K562 (cell line): ENCODE measurements around the gene PLAAT4. TPM values are rescaled to one million over a fixed set of nuclear protein-coding genes. Genes with fewer than 3 reads are reported as not detected.
"Not testable (repeated sequence)": the region's sequence is repeated elsewhere in the genome, so short reads cannot be mapped to it uniquely, and the experiment has no call there.

ENCODE experiments used
- ATAC-seq: fragments of 200-7000 bp; cut with Tn5 transposase; 3 replicates; pipeline ENCODE4 v1.9.1; 2020; ENCODE audit warnings: moderate library complexity
- BruUV-seq: library from RNA; stranded (reverse); fragments of 400-500 nt; replicated peaks from 2 replicates; lab custom pipeline; 2021; lab: Mats Ljungman, UMichigan
- CTCF ChIA-PET: fragments of 300-600 bp; formaldehyde crosslinking; extraction: SDS; loops from one replicate; lab custom pipeline; 2021; ENCODE audit warnings: low intra/inter-chr PET ratio; lab: Yijun Ruan, JAX
- POLR2A ChIA-PET: fragments of 300-600, 350-650 bp; sonication (Branson Sonifier 250); formaldehyde crosslinking; extraction: SDS; loops from one replicate; lab custom pipeline; 2021; ENCODE audit warnings: antibody characterized with exemption, inconsistent platforms; lab: Yijun Ruan, JAX
- DNase-seq, 4 experiments: peaks; one replicate each; pipeline versions ENCODE4 v3.0.0 to v3.0.0-alpha.2; 2011 to 2018; ENCODE audit warnings: low spot score in 3 of 4, mixed read lengths in 3 of 4; ENCODE audit errors: extremely low read depth in 1 of 4
- FAIRE-seq: peaks from 2 replicates; lab custom pipeline; 2011; peaks lifted over from hg19 to GRCh38; lab: Jason Lieb, UNC
- H2AFZ ChIP-seq: 2 replicates; pipeline ENCODE4 v1.6.0; 2011; ENCODE audit warnings: low read depth, low read length, control low read depth, inconsistent platforms
- H3K27ac ChIP-seq: fragments of 200-600 bp; 3 replicates; pipeline ENCODE4 v1.8.0; 2011; ENCODE audit warnings: low read depth, mild to moderate bottlenecking, control low read depth, inconsistent platforms, low read length, moderate library complexity, mixed read lengths; ENCODE audit errors: extremely low read depth
- H3K27me3 ChIP-seq, 2 experiments: fragments of 300-600 bp in 1 of 2; 2 replicates in 1 of 2; 3 replicates in 1 of 2; pipeline versions ENCODE4 v1.6.0 to v1.8.0; 2011; ENCODE audit warnings: inconsistent platforms in 2 of 2, low read length in 2 of 2, mild to moderate bottlenecking in 1 of 2, mixed read lengths in 1 of 2, moderate library complexity in 1 of 2; ENCODE audit not compliant: control insufficient read depth in 2 of 2, insufficient read depth in 2 of 2
- H3K36me3 ChIP-seq: fragments of 300-600 bp; 3 replicates; pipeline ENCODE4 v1.8.0; 2011; ENCODE audit warnings: mild to moderate bottlenecking, low read length, inconsistent platforms; ENCODE audit not compliant: control insufficient read depth, insufficient read depth
- H3K4me1 ChIP-seq, 2 experiments: fragments of 200-600 bp in 1 of 2; replicated peaks in 1 of 2; 2 replicates in 1 of 2; 3 replicates in 1 of 2; pipeline versions ENCODE4 v1.5.1 to v1.8.0; 2011; ENCODE audit warnings: inconsistent platforms in 2 of 2, low read length in 2 of 2, mild to moderate bottlenecking in 1 of 2, mixed read lengths in 1 of 2, moderate library complexity in 1 of 2; ENCODE audit not compliant: control insufficient read depth in 2 of 2, insufficient read depth in 2 of 2
- H3K4me2 ChIP-seq: 2 replicates; pipeline ENCODE4 v1.6.1; 2011; ENCODE audit warnings: low read length, control low read depth, inconsistent platforms, mixed read lengths; ENCODE audit not compliant: insufficient read depth
- H3K4me3 ChIP-seq: fragments of 200-600 bp; sonication (generic), shearing (Covaris generic); 2 replicates; pipeline ENCODE4 v1.5.1; 2016; ENCODE audit warnings: control low read depth, inconsistent platforms
- H3K79me2 ChIP-seq: fragments of 200-600 bp; 3 replicates; pipeline ENCODE4 v1.8.0; 2011; ENCODE audit warnings: low read length, inconsistent platforms; ENCODE audit not compliant: control insufficient read depth, insufficient read depth
- H3K9ac ChIP-seq, 2 experiments: 2 replicates each; pipeline versions ENCODE4 v1.6.0 to v1.6.1; 2011; ENCODE audit warnings: low read depth in 2 of 2, low read length in 2 of 2, control low read depth in 1 of 2, inconsistent platforms in 1 of 2, mild to moderate bottlenecking in 1 of 2, mixed read lengths in 1 of 2; ENCODE audit not compliant: insufficient read depth in 1 of 2
- H3K9me1 ChIP-seq: one replicate; pipeline ENCODE4 v1.6.0; 2011; ENCODE audit warnings: inconsistent platforms, mild to moderate bottlenecking, low read length, moderate library complexity; ENCODE audit not compliant: control insufficient read depth, insufficient read depth
- H3K9me3 ChIP-seq: replicated peaks from 2 replicates; pipeline ENCODE4 v1.5.1; 2011; ENCODE audit warnings: low read depth, low read length, inconsistent platforms; ENCODE audit not compliant: control insufficient read depth, insufficient read depth
- H4K20me1 ChIP-seq: replicated peaks from 2 replicates; pipeline ENCODE4 v1.6.1; 2011; ENCODE audit warnings: low read length, inconsistent platforms, mixed read lengths; ENCODE audit not compliant: control insufficient read depth, insufficient read depth
- CAMTA2 ChIP-seq: fragments of 250-450 bp; sonication (Bioruptor Pico); conservative IDR thresholded peaks from 2 replicates; pipeline ENCODE4 v1.5.1; 2022
- ZNF124 ChIP-seq: sonication (generic); formaldehyde crosslinking; IDR thresholded peaks from 2 replicates; pipeline ENCODE4 v1.8.1; 2022; ENCODE audit warnings: missing genetic modification reagents
- ZNF766 ChIP-seq: fragments of 200-800 bp; sonication (Bioruptor generic); conservative IDR thresholded peaks from 2 replicates; pipeline ENCODE4 v1.6.1; 2016; ENCODE audit warnings: missing genetic modification characterization, missing compliant biosample characterization
- WGBS: fragments of 100-300 bp; shearing (Covaris generic); methylation state at CpG from one replicate; pipeline ENCODE4 v1.1.6; 2016; ENCODE audit warnings: low coverage, mixed read lengths; ENCODE audit not compliant: insufficient coverage; ENCODE audit errors: missing lambda C conversion rate; 5-methylcytosine and 5-hydroxymethylcytosine counted together
- in situ Hi-C: fragments of 300-500 bp; cut with MboI; formaldehyde crosslinking; loops from 4 replicates; pipeline ENCODE4 v1.15.0; 2018; ENCODE audit warnings: inconsistent platforms, mixed read lengths
- intact Hi-C: fragments of 100-400 bp; cut with micrococcal nuclease; formaldehyde crosslinking; loops from 2 replicates; pipeline ENCODE4 v1.14.2; 2022
- polyA plus RNA-seq, 8 experiments: library from polyadenylated mRNA; depleted of rRNA in 4 of 8; stranded (reverse) in 5 of 8; unstranded in 3 of 8; fragments of >200 nt; fragmentation: Nextera tagmentation in 2 of 8; fragmentation: Illumina TruSeq in 1 of 8; extraction: Ambion mirVana in 2 of 8; extraction: Trizol in 1 of 8; gene quantifications; 2 replicates each; pipeline versions ENCODE4 v1.2.1 to v1.2.3, GENCODE V29; 2011 to 2014; ENCODE audit warnings: inconsistent platforms in 1 of 8, missing spikeins in 1 of 8
- total RNA-seq, 7 experiments: library from RNA; depleted of rRNA in 6 of 7; stranded (reverse); fragments of >200 nt in 6 of 7; fragmentation: Illumina TruSeq in 2 of 7; extraction: Trizol in 2 of 7; gene quantifications; 2 replicates each; pipeline versions ENCODE4 v1.2.1 to v1.2.3, GENCODE V29; 2011 to 2021; ENCODE audit warnings: low replicate concordance in 1 of 7
- TF ChIP-seq, protein P1 (sequence below): sonication (generic); formaldehyde crosslinking; IDR thresholded peaks from 2 replicates; pipeline ENCODE4 v1.8.0; 2022; ENCODE audit warnings: mild to moderate bottlenecking, missing genetic modification reagents, borderline replicate concordance

Gene PLAAT4
- total and polyA plus RNA-seq, 9 of the 15 experiments (the other 6 are each of a cell fraction or from before 2014, with no cell fraction given): 0.54 to 3.0 (median 1.3) TPM; not detected in 1

DNA sequence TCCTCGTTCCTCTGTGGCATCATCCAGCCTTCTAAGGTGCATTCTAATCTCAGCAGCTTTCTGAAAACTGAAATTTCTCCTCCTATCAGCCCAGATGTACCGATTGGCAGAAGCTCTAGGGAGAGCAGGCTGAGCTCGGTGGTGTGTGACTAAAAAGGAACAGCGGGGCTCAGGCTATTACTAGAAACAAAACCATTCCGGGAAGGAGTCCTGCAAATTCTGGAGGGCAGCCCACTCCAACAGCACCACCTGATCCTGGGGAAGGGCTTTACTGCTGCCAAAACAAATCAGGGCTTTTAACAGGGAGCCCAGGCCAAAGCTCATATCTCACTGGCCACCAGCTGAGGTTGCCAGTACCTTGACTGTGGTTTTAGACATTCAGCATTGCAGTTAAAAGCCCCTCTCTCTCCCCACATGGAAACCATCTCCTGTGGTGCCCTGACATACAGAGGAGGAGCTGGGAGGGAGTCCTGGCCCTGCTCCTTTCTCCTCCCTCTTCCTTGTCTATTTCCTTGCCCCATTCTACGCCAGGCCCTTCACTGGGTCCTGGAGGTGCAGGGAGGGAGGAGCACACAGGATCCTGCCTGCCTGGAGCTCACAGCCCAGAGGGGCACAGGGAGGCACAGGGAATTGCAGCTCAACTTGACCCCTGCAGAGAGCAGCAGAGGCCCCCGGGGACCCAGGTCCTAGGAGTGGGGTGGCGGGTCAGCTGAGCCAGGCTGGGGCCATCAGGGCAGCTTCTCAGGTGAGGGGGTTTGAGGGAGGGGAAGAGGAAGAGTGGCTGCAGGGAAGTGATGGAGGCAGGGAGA is 889 bp downstream of the PLAAT4 start:
- Histone ChIP-seq H3K79me2 (no peaks in the 10 kb centered on the region), H3K4me2 (peak overlapping the region; percentile 61; the same call in 1 of the 2 replicates), H3K9me1 (no peaks in the 10 kb centered on the region), H3K36me3 (no peaks in the 10 kb centered on the region), H2AFZ (peak overlapping the region; percentile 83), H3K9ac (peak overlapping the region in 1 of 2 experiments; percentile 80; a peak in 1 of 4 replicates), H4K20me1 (no peaks in the 10 kb centered on the region), H3K27me3 (no peaks in the 10 kb centered on the region), H3K4me3 (no peak overlapping the region), H3K9me3 (no peaks in the 10 kb centered on the region), H3K27ac (no peak overlapping the region; the same call in 2 of the 3 replicates), H3K4me1 (peaks cover 27 to 48% of the 10 kb centered on the region in 2 experiments)
- ChIA-PET CTCF (no interaction called here), POLR2A (interaction anchor here (0.7 to 1.3 kb wide), 4 partner anchors 9 to 128 kb away, joined by 3 to 7 read pairs (median 3); no protein-coding TSS in a partner anchor)
- FAIRE-seq: no peak
- BruUV-seq: no TSS peak
- no peak for TF ChIP-seq CAMTA2 (CRISPR knock-in tag)
- no peak for TF ChIP-seq ZNF766 (CRISPR knock-in tag)
- TF ChIP-seq, protein P1, sequence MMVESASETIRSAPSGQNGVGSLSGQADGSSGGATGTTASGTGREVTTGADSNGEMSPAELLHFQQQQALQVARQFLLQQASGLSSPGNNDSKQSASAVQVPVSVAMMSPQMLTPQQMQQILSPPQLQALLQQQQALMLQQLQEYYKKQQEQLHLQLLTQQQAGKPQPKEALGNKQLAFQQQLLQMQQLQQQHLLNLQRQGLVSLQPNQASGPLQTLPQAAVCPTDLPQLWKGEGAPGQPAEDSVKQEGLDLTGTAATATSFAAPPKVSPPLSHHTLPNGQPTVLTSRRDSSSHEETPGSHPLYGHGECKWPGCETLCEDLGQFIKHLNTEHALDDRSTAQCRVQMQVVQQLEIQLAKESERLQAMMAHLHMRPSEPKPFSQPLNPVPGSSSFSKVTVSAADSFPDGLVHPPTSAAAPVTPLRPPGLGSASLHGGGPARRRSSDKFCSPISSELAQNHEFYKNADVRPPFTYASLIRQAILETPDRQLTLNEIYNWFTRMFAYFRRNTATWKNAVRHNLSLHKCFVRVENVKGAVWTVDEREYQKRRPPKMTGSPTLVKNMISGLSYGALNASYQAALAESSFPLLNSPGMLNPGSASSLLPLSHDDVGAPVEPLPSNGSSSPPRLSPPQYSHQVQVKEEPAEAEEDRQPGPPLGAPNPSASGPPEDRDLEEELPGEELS (CRISPR knock-in tag): no peak
- TF ChIP-seq ZNF124 (CRISPR knock-in tag): no peak
- peak in 1 of 4 experiments; percentile 7 for DNase-seq
- intact Hi-C loops: no loop called here
- 42% methylated on average over 7 of the region's 8 CpGs for WGBS
- in situ Hi-C loops: no loop called here
- ATAC-seq: peak; percentile 20

DNA sequence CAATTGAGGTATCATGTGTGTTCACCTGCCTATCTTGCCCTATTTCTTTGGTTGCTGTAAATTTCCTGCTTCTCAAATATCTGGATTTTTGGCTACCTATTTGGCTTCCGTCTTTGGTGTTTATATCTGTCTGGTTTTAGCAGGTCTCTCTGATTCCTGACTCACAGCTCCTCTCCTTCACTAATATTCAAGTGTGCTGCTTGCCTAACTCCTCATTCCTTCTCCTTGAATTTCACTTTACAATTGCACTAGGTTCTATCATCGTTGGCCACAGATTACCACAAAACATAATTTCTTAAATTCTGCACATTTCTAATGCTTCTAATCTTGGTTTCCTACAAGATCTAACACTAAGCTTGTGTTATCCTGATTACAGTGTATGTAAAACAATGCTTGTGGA is 5.9 kb downstream of the PLAAT4 start:
- H3K4me2 ChIP-seq, H3K9me1 ChIP-seq, H3K4me1 ChIP-seq, H3K27me3 ChIP-seq, DNase-seq, H3K79me2 ChIP-seq, H4K20me1 ChIP-seq, H3K36me3 ChIP-seq, H3K9ac ChIP-seq, FAIRE-seq, CTCF ChIA-PET, H3K27ac ChIP-seq, in situ Hi-C loops, H3K9me3 ChIP-seq, BruUV-seq, H3K4me3 ChIP-seq, ATAC-seq, H2AFZ ChIP-seq, intact Hi-C loops: not testable (repeated sequence)
- POLR2A ChIA-PET: interaction anchor here (1.2 kb wide), 1 partner anchor 10 kb away, joined by 7 read pairs; no protein-coding TSS in a partner anchor
- 20% methylated on average over 2 of the region's 2 CpGs for WGBS
